Glomerular endothelial cell (primary cell): ENCODE data around the gene CHCHD10. TPM values are rescaled to one million over a fixed set of nuclear protein-coding genes. Genes with fewer than 3 reads are reported as not detected.

Experiments
- total RNA-seq: library from RNA; depleted of rRNA; stranded (reverse); fragments of >200 nt; gene quantifications from 2 replicates; pipeline ENCODE4 v1.2.3, GENCODE V29; 2015

CHCHD10 gene
- total RNA-seq, 1 donor from 2014 or later, result 15.2 TPM

Other genes starting within 250 kb of the CHCHD10 start
- not detected in 2 replicates for gene IGLL1, start 187.7 kb downstream of the CHCHD10 start, total RNA-seq
- not detected in 2 replicates for gene DRICH1, start 135.7 kb downstream of the CHCHD10 start, total RNA-seq
- gene RGL4, start 77.0 kb downstream of the CHCHD10 start, total RNA-seq, result not detected in 2 replicates
- 3.6 and 6.0 TPM in 2 replicates for gene ZNF70, start 16.9 kb downstream of the CHCHD10 start, total RNA-seq
- gene VPREB3, start 13.5 kb downstream of the CHCHD10 start, total RNA-seq, result not detected in 2 replicates
- gene C22orf15, start 5.0 kb downstream of the CHCHD10 start, total RNA-seq, result 0.41 TPM in 1 of 2 replicates, not detected in the other
- gene MMP11, start 4.9 kb upstream of the CHCHD10 start, total RNA-seq, result 17.9 and 21.2 TPM in 2 replicates
- 113 and 126 TPM in 2 replicates for gene SMARCB1, start 19.0 kb upstream of the CHCHD10 start, total RNA-seq
- 0.12 TPM in 1 of 2 replicates, not detected in the other for gene DERL3, start 71.0 kb upstream of the CHCHD10 start, total RNA-seq
- 10.5 and 17.1 TPM in 2 replicates for gene SLC2A11, start 89.9 kb upstream of the CHCHD10 start, total RNA-seq
- gene MIF, start 126.4 kb upstream of the CHCHD10 start, total RNA-seq, result 628 and 690 TPM in 2 replicates
- gene GSTT2B, start 193.2 kb upstream of the CHCHD10 start, total RNA-seq, result 3.0 and 20.1 TPM in 2 replicates
- gene DDTL, start 198.9 kb upstream of the CHCHD10 start, total RNA-seq, result 2.6 TPM in 1 of 2 replicates, not detected in the other
- gene DDT, start 206.5 kb upstream of the CHCHD10 start, total RNA-seq, result 94.8 and 116 TPM in 2 replicates
- gene GSTT2, start 212.2 kb upstream of the CHCHD10 start, total RNA-seq, result 0.41 TPM in 1 of 2 replicates, not detected in the other
- gene GSTT4, start 237.5 kb upstream of the CHCHD10 start, total RNA-seq, result not detected in 2 replicates
- 35.2 and 52.6 TPM in 2 replicates for gene CABIN1, start 243.3 kb upstream of the CHCHD10 start, total RNA-seq